AG10803 (cell line): ENCODE results near the gene KL.

ENCODE experiments used
- DNase-seq: peaks from one replicate; pipeline ENCODE4 v3.0.0; 2010; ENCODE audit warnings: low read depth
- H3K4me3 ChIP-seq: 2 replicates; pipeline ENCODE4 v1.5.1; 2011; ENCODE audit warnings: mild to moderate bottlenecking, low read length, control low read depth
- TF ChIP-seq, protein P1 (sequence below): conservative IDR thresholded peaks from 2 replicates; pipeline ENCODE4 v1.5.1; 2011; ENCODE audit warnings: mild to moderate bottlenecking, low read length, control low read depth, inconsistent platforms

KL gene

DNA sequence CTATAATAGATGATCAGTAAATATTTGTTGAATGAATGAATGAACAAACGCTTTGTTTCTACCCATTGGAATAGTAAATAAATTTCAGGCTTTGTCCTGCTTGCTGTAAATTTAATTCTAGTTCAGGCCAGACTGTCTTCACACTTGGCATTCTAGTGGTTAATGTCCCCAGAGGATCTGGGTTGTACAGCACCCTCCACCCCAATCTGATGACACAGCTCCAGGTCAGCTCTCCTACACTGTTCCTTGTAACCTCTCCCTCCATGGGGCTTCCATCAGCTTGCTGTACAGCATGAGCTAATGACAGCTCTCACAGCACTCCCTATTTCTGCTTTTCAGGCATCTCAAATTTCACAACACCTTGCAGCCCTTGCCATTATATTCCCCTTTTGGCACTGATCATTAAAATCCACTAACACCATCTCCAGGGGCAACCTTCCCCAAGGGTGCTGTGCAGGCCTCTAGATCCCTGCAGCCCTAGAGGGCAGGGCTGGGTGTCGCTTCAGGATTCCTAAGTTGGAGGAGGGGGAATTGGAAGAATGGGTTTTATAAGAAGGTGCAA is 12.7 kb upstream of the KL start:
- no peak for DNase-seq
- H3K4me3 ChIP-seq, result no peak overlapping the region
- TF ChIP-seq, protein P1, sequence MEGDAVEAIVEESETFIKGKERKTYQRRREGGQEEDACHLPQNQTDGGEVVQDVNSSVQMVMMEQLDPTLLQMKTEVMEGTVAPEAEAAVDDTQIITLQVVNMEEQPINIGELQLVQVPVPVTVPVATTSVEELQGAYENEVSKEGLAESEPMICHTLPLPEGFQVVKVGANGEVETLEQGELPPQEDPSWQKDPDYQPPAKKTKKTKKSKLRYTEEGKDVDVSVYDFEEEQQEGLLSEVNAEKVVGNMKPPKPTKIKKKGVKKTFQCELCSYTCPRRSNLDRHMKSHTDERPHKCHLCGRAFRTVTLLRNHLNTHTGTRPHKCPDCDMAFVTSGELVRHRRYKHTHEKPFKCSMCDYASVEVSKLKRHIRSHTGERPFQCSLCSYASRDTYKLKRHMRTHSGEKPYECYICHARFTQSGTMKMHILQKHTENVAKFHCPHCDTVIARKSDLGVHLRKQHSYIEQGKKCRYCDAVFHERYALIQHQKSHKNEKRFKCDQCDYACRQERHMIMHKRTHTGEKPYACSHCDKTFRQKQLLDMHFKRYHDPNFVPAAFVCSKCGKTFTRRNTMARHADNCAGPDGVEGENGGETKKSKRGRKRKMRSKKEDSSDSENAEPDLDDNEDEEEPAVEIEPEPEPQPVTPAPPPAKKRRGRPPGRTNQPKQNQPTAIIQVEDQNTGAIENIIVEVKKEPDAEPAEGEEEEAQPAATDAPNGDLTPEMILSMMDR, result no peak

DNA sequence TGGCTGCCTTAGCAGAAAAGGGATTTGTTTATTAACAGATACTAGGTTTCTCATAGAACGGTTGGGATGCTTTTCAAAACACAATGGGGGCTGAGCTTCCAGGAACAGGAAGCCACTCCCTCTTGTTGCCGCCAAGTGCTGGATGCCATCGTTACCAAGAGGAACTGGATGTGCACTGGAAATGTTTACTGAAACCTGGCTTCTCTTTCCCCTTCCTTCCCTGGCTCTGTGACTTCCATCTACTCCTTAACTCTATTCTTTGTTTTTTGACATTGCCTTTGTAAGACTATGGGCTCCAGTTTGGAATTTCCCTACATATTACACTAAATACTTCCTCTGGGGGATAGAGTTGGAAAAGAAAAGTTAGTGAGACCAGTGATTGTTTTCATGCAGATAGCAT is 11.7 kb upstream of the KL start:
- DNase-seq, result no peak
- H3K4me3 ChIP-seq, result no peak overlapping the region
- TF ChIP-seq, protein P1, result no peak

DNA sequence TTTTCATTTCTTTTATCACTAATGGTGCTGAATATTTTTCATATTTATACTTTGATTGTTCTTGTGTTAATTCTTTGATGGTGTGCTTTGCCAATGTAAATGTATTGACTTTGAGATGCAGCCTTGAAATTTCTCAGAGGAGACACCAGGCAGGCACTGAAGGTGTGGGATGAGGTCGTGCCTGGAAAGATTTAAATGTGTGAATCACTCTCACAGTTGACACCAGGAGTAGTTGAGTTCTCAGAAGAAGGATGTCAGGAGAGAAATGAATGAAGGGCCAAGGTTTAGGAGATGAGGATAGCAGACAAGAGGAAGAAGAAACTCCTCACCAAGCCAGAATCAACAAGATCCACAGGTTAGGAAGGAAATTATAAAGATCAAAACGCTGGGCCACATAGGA is 10.1 kb upstream of the KL start:
- DNase-seq, result no peak
- TF ChIP-seq, protein P1, result no peak
- no peak overlapping the region for H3K4me3 ChIP-seq

DNA sequence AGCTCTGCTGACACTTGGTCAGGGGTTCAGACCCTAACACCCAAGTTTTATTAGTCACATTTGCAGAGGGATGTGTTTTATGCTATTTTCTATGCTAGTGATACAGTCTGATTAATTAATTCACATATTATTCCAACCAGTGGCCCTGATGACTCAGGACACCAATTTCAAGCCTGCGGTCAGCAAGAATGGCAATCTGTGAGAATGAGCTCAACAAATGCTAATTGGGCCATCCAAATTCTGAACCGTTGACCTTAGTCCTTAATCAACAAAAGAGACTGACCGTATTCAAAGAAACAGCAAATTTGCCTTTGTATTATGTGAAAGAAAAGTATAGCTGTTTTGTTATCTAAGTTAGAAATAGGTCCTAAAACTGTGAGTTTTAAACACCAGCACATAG is 9.6 kb upstream of the KL start:
- no peak for DNase-seq
- H3K4me3 ChIP-seq, result no peak overlapping the region
- TF ChIP-seq, protein P1, result no peak

GRCh38 chr13:33007237-33007636 is 9.0 kb upstream of the KL start:
- H3K4me3 ChIP-seq, result no peak overlapping the region
- DNase-seq, result no peak
- TF ChIP-seq, protein P1, result no peak

GRCh38 chr13:33007950-33008349 is 8.3 kb upstream of the KL start:
- DNase-seq, result no peak
- TF ChIP-seq, protein P1, result no peak

DNA sequence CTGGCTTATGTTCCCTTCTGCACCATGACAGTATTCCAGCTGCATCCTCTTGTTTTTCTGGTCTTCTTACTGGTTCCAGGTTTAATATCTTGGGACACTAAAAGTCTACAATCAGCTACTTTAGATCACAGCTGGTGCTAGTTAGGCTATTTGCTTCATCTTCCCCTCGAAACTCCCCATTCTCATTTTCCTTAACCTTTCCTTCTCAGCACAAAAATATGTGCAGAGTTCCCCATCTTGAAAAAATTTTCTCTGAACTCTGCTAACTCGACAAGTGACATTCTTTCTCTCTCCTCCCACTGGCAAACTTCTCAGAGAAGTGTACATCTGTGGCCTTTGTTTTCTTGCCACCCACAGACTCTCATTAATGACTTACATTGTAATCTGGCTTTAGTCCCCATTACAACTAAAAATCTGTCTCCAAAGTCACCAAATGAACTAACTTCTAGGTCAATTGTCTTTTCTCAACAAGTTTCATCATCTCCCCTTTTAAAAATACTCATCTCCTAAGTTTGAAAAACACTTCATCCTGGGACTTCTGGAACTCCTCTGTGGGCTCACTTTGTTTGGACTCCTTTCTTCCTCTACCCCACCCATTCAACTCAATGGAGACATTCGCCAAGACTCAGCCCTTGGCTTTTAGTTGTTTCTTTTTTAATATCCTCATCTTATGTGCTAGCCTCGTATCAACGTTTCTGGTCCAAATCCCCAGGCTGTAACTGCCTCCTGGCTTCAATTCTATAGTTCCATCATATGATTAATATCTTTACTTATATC is 7.1 kb upstream of the KL start:
- TF ChIP-seq, protein P1, result no peak
- DNase-seq, result peak; percentile 44
- H3K4me3 ChIP-seq, result no peak overlapping the region

More at GRCh38 chr13:33007950-33008349, 8.3 kb upstream of the KL start:
- no peak overlapping the region for H3K4me3 ChIP-seq
